GM12892 (cell line): Measurements from ENCODE around the gene TIMELESS.
"Not testable (repeated sequence)": the region's sequence is repeated elsewhere in the genome, so short reads cannot be mapped to it uniquely, and the experiment has no call there.

Experiments used
- POLR2AphosphoS5 ChIP-seq: IDR thresholded peaks from 2 replicates; pipeline ENCODE4 v1.6.1; 2011; ENCODE audit warnings: low read depth, low read length, control low read depth
- TAF1 ChIP-seq: IDR thresholded peaks from 2 replicates; pipeline ENCODE4 v1.6.1; 2011; ENCODE audit warnings: low read depth, mild to moderate bottlenecking, control low read depth, low read length, borderline replicate concordance

DNA sequence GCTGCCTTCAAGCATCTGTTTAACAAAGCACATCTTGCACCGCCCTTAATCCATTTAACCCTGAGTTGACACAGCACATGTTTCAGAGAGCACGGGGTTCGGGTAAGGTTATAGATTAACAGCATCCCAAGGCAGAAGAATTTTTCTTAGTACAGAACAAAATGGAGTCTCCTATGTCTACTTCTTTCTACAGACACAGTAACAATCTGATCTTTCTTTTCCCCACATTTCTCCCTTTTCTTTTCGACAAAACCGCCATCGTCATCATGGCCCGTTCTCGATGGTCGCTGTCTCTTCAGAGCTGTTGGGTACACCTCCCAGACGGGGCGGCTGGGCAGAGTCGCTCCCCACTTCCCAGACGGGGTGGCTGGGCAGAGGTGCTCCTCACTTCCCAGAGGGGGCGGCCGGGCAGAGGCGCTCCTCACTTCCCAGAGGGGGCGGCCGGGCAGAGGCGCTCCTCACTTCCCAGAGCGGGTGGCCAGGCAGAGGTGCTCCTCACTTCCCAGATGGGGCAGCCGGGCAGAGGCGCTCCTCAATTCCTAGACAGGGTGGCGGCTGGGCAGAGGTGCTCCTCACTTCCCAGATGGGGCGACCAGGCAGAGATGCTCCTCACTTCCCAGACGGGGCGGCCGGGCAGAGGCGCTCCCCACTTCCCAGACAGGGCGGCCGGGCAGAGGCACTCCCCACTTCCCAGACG lies 44.3 kb upstream of the TIMELESS start:
- TF ChIP-seq TAF1, POLR2AphosphoS5: not testable (repeated sequence)
